GM19395 (cell line): ENCODE results near the gene PRUNE1.

Experiments used
- ATAC-seq: cut with Tn5 transposase; IDR thresholded peaks from one replicate; pipeline ENCODE4 v1.9.1; 2021; ENCODE audit warnings: mild to moderate bottlenecking, moderate library complexity; ENCODE audit not compliant: unreplicated experiment

PRUNE1 gene

DNA sequence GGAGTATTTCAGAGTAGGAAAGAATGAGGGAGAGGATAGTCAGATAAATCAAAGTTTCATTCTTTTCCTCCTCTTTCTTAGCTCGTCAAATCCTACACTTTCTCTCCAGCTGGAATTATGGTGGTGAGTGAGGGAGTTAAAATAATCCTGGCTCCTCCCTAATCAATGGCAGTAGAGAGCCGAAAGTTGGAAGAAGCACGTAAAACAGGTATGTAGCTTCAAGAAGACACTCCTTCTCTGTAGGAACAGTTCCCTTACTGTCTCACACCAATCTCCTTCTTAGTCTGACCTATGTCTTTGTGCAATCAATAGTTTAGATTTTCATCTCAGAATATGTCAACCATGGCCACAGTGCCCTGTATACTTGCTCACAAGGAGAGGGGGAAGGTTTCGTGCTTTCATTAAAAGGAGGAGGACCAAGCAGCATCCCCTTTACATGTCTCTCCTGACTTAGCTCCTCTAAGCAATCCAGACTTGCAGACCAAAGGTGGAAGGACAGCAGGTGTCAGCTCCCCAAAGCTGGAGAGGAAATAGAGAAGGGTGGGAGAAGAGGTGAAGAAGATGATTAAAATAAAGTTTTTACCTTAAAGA, 2.4 kb upstream of the PRUNE1 start:
- ATAC-seq, result no peak

DNA sequence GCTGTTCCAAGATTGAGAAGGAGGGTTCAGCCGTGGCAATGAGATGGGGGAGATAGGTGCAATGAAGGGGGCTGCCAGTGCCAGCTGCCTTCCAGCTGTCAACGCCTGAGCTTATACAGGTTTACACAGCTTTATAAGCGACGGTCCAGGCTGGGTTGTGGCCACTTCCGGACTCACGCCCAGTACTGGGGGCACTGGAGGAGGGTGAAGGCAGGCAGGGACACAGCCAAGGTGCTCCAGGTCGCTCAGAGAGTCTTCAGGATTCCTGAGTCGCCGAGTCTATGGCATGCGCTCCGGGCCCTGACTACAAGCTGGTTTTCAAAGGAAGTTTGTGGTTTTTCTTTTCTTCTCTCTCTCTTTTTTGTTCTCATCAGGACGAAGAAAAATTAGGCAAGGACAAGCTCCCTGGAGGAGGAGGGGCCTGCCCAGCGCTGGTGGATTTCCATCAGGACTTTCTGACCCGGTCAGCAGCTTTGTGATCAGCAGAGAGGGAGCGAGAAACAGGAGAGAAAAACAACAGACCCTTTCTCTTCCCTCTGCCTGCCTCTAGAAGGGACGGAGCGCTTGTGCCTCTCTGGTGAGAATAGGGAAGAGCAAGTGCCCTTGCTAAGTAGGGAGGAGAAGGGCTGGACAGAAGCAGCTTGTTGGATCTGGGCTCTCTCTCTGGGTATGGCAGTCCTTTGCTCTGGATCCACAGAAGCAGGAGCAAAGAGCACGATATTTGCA, 1.8 kb upstream of the PRUNE1 start, which contains the start of gene MINDY1:
Gene MINDY1, minus strand, starts transcription at position 576 of the 726 bp plus-strand sequence. CDS start 4,285 bp downstream, outside the sequence.
- ATAC-seq, result no peak

GRCh38 chr1:151007853-151008243, 401 bp upstream of the PRUNE1 start:
- no peak for ATAC-seq

- ATAC-seq, result no peak
These were observed 948 bp downstream of the PRUNE1 start for GRCh38 chr1:151009206-151009587.

DNA sequence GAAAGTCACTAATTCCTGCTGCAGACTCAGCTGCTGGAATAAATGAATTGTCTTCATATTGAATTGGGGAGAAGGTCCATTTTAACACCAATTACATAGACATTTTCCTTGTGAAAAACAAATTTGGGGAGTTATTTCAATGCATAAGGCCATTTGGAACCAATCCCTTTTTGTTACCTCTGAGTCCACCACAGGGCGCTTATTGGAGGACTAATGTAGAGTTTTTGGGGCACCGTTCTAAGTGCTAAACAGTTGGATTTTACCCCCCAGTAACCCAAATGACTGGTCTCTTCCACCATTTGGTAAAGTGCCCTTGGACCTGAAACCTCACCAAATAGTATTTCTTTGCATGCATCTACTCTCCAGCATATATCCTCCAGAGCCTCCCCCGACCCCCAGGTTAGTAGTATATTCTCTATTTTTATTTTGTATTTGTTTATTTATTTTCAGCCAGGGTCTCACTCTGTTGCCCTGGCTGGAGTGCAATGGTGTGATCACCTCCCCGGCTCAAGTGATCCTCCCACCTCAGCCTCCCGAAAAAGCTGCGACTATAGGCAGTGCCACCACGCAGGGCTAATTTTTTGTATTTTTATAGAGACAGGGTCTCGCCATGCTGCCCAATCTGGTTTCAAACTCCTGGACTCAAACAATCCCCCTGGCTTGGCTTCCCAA, 1.6 kb downstream of the PRUNE1 start:
- no peak for ATAC-seq

GRCh38 chr1:151010346-151010726, 2.1 kb downstream of the PRUNE1 start:
- no peak for ATAC-seq

- ATAC-seq, result no peak
These were observed 3.1 kb downstream of the PRUNE1 start for GRCh38 chr1:151011154-151011850.

DNA sequence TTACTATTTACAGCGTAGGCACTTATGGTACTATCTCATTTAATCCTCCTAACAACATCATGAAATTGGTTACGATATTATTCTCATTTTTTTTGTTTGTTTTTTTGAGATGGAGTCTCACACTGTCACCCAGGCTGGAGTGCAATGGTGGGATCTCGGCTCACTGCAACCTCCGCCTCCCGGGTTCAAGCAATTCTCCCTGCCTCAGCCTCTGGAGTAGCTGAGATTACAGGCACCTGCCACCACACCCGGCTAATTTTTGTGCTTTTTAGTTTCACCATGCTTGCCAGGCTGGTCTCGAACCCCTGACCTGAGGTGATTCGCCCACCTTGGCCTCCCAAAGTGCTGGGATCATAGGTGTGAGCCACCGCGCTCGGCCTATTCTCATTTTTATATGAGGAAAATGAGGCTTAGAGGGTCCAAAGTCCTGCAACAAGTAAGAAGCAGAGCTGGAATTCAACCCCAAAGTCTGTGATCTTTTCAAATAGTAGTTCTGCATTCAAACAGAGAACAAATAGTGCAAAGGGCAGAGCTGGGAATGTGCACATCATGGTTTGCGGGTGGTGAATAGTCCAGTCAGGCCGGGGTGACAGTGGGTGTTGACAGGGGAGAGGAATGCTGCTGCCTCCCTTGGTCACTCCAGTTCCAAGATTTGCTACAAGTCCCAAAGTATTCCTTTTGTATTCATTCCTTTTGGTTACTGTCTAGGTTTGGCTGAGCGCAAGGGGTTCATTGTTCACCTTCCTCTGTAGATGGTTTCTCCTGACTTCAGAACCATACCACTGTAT, 4.6 kb downstream of the PRUNE1 start:
- no peak for ATAC-seq

GRCh38 chr1:151013518-151013917, 5.3 kb downstream of the PRUNE1 start:
- ATAC-seq, result no peak

GRCh38 chr1:151024540-151025146, 16.4 kb downstream of the PRUNE1 start:
- ATAC-seq, result no peak

- ATAC-seq, result no peak
These were observed 18.2 kb downstream of the PRUNE1 start for GRCh38 chr1:151026460-151026859.

- no peak for ATAC-seq
These were observed 23.9 kb downstream of the PRUNE1 start for GRCh38 chr1:151032164-151032563.

GRCh38 chr1:151035167-151035566, 26.9 kb downstream of the PRUNE1 start:
- no peak for ATAC-seq

DNA sequence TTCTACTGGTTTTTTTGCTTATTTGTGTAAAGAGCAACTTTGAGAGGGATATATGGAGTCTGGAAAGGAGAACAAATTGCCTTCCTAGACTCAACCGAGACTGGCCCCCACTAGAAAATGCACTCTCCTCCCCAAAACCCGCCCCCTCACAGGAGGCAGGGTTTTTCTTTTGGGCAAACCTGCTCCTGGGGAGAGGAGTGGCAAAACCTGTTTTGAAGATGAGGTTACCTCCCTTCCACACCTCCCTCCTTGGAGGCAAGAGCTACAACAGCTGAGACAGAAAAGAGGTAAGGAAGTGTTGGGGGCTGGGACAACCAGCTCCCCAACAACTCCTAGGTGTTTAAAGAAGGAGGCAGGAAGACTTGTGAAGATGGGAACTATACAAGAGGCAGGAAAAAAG, 28.1 kb downstream of the PRUNE1 start, which contains the start of gene BNIPL:
Gene BNIPL, plus strand, starts transcription at position 231 of the 400 bp plus-strand sequence. Its CDS starts 140 bp downstream, at position 371.
- ATAC-seq, result no peak

DNA sequence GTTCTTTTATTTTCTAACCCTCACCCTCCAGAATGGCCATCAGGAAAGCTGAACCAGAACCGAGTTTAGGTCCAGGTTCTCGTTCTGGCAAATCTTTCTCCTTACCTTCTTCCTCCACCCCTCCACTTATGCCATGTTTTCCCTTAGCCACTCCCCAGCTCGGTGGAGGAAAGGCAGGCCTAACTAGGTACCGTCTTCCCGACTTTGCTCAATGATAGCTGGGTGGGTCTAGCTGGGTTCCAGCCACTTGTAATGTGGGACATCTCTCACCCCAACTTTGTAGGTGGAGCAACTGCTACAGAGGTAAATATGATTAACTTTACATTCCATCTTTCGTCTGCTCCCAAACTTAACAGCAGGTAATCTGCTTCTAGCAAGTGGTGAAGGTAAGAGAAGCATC, 28.8 kb downstream of the PRUNE1 start:
- no peak for ATAC-seq

- no peak for ATAC-seq
These were observed 31.3 kb downstream of the PRUNE1 start for GRCh38 chr1:151039521-151039920.

DNA sequence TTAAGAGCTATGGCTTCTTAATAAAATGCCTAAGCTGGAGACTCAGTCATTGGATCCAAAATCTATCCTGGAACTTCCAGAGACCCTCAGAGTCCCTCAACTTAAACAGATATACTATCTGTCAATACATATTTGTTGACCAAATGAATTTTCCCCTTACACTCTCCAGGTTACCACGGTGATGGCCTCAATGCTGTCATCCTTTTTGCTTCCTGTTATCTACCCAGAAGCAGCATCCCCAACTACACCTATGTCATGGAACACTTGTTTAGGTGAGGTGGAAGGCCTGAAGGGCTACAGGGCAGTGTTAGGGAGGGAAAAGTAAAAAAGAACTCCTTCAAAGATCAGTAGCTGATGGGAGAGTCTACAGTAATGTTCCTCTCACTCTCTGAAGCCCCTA, 34.9 kb downstream of the PRUNE1 start:
- no peak for ATAC-seq

DNA sequence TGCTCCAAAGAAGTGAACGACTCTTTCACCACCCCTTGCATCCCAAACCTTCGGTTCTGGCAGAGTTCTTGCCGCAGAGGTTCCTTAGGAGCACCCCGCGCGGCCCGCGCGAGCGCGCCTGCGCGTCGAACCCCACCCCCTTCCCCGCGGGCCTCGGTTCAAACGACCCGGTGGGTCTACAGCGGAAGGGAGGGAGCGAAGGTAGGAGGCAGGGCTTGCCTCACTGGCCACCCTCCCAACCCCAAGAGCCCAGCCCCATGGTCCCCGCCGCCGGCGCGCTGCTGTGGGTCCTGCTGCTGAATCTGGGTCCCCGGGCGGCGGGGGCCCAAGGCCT, 39.3 kb downstream of the PRUNE1 start, which contains the start of gene C1orf56:
Gene C1orf56, plus strand, starts transcription at position 161 of the 334 bp plus-strand sequence. Its CDS starts 97 bp downstream, at position 258.
- ATAC-seq, result peak; percentile 58

DNA sequence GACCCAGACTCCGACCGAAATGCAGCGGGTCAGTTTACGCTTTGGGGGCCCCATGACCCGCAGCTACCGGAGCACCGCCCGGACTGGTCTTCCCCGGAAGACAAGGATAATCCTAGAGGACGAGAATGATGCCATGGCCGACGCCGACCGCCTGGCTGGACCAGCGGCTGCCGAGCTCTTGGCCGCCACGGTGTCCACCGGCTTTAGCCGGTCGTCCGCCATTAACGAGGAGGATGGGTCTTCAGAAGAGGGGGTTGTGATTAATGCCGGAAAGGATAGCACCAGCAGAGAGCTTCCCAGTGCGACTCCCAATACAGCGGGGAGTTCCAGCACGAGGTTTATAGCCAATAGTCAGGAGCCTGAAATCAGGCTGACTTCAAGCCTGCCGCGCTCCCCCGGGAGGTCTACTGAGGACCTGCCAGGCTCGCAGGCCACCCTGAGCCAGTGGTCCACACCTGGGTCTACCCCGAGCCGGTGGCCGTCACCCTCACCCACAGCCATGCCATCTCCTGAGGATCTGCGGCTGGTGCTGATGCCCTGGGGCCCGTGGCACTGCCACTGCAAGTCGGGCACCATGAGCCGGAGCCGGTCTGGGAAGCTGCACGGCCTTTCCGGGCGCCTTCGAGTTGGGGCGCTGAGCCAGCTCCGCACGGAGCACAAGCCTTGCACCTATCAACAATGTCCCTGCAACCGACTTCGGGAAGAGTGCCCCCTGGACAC, 39.8 kb downstream of the PRUNE1 start:
- ATAC-seq, result peak; percentile 58

DNA sequence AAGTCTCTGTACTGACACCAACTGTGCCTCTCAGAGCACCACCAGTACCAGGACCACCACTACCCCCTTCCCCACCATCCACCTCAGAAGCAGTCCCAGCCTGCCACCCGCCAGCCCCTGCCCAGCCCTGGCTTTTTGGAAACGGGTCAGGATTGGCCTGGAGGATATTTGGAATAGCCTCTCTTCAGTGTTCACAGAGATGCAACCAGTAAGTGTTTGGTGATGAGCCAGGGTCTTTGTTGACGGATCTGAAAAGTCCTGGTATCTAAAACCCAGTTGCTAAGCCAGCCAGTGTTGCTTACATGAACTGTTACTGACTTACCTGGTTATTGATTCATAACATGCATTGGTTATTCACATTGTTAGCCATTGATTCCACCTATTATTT, 40.4 kb downstream of the PRUNE1 start:
- ATAC-seq, result no peak
